Activated CD4-positive, alpha-beta memory T cell treated with anti-CD3 and anti-CD28 coated beads, Interleukin-2, amount 10 ng/mL, durations not matched to agents 7 days and 5 days (primary cell): Measurements from ENCODE around the gene TBL1X. TPM values are rescaled to one million over a fixed set of nuclear protein-coding genes. Genes with fewer than 3 reads are reported as not detected.

Source experiments
- CTCF ChIA-PET: fragments of 350-600 bp; sonication (Branson Sonifier 250); formaldehyde crosslinking; loops from one replicate; lab custom pipeline; 2021; ENCODE audit warnings: antibody characterized with exemption, inconsistent platforms; lab: Charles Lee
- POLR2A ChIA-PET: fragments of 350-600 bp; sonication (Branson Sonifier 250); formaldehyde crosslinking; loops from one replicate; lab custom pipeline; 2021; ENCODE audit warnings: antibody characterized with exemption; lab: Charles Lee
- DNase-seq: peaks from one replicate; pipeline ENCODE4 v3.0.0-alpha.2; 2020
- H3K27ac Mint-ChIP-seq: one replicate; pipeline ENCODE4 v1.8.0; 2021; ENCODE audit warnings: mild to moderate bottlenecking, mixed read lengths
- H3K27me3 Mint-ChIP-seq: one replicate; pipeline ENCODE4 v1.8.0; 2021; ENCODE audit warnings: mixed read lengths
- H3K36me3 Mint-ChIP-seq: one replicate; pipeline ENCODE4 v1.8.0; 2021; ENCODE audit warnings: low read depth, mixed read lengths
- H3K4me1 Mint-ChIP-seq: one replicate; pipeline ENCODE4 v1.8.0; 2021; ENCODE audit warnings: mixed read lengths
- H3K4me3 Mint-ChIP-seq: one replicate; pipeline ENCODE4 v1.8.0; 2021; ENCODE audit warnings: mild to moderate bottlenecking, mixed read lengths
- H3K9me3 Mint-ChIP-seq: one replicate; pipeline ENCODE4 v1.8.0; 2021; ENCODE audit warnings: mixed read lengths
- total RNA-seq, 2 experiments: library from RNA; stranded (reverse); gene quantifications; one replicate each; pipeline ENCODE4 v1.2.3, GENCODE V29; 2021

The TBL1X gene
- total RNA-seq, 2 experiments from 2014 or later, result 39.5 to 44.0 TPM

DNA sequence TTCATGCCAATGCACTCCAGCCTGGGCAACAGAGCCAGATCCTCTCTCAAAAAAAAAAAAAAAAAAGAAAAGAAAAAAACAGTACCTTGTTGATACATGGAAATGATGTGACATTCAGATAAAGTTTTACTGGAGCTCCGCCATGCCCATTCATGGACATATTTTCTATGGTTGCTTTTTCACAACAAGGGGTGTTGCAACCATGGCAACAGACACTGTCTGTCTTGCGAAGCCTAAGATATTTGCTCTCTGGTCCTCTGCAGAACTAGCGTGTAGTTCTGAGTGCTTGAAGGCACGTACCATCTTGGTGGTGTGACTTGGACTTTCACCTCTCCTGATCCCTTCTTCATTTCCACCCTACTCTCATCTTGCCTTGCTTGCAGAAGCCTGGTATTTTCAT lies 53.2 kb downstream of the TBL1X start:
- peaks cover 25% of the 10 kb centered on the region for H3K36me3 Mint-ChIP-seq
- H3K4me1 Mint-ChIP-seq, result peaks cover 25% of the 10 kb centered on the region
- no peak overlapping the region for H3K4me3 Mint-ChIP-seq
- POLR2A ChIA-PET, result no interaction called here
- no peaks in the 10 kb centered on the region for H3K27me3 Mint-ChIP-seq
- no peaks in the 10 kb centered on the region for H3K9me3 Mint-ChIP-seq
- no peak overlapping the region for H3K27ac Mint-ChIP-seq
- no peak for DNase-seq
- CTCF ChIA-PET, result no interaction called here

DNA sequence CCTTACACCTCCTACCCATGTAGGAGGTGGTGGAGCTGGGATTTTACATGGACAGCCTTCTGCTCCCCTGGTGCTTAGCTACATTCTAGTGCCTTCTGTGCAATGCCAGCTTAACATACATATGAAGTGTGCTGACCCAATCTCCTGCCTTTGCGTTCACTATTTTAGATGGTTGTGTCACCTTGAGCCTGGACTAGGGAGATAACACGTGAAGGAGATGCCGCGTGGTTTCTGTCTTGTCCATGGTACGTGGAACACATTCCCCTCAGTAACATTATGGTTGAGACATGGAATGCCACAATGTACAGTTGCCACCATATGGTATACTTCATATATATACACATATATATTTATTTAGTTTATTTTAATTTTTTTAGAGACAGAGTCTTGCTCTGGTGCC lies 54.0 kb downstream of the TBL1X start:
- Mint-ChIP-seq H3K27ac (no peak overlapping the region), H3K4me1 (peaks cover 25% of the 10 kb centered on the region), H3K9me3 (no peaks in the 10 kb centered on the region), H3K4me3 (no peak overlapping the region), H3K36me3 (peaks cover 20% of the 10 kb centered on the region), H3K27me3 (no peaks in the 10 kb centered on the region)
- CTCF ChIA-PET, result no interaction called here
- POLR2A ChIA-PET, result no interaction called here
- DNase-seq, result no peak

- H3K27me3 Mint-ChIP-seq, result no peaks in the 10 kb centered on the region
- POLR2A ChIA-PET, result no interaction called here
- CTCF ChIA-PET, result no interaction called here
- no peak for DNase-seq
- peaks cover 14% of the 10 kb centered on the region for H3K36me3 Mint-ChIP-seq
- H3K4me1 Mint-ChIP-seq, result peaks cover 23% of the 10 kb centered on the region
- H3K9me3 Mint-ChIP-seq, result no peaks in the 10 kb centered on the region
- H3K4me3 Mint-ChIP-seq, result no peak overlapping the region
- H3K27ac Mint-ChIP-seq, result no peak overlapping the region
These were observed 54.8 kb downstream of the TBL1X start for GRCh38 chrX:9519546-9520216.

- H3K4me3 Mint-ChIP-seq, result no peak overlapping the region
- H3K4me1 Mint-ChIP-seq, result peaks cover 19% of the 10 kb centered on the region
- CTCF ChIA-PET, result no interaction called here
- DNase-seq, result no peak
- H3K27ac Mint-ChIP-seq, result no peak overlapping the region
- H3K9me3 Mint-ChIP-seq, result no peaks in the 10 kb centered on the region
- no peaks in the 10 kb centered on the region for H3K27me3 Mint-ChIP-seq
- peaks cover 9% of the 10 kb centered on the region for H3K36me3 Mint-ChIP-seq
- POLR2A ChIA-PET, result no interaction called here
These were observed 55.3 kb downstream of the TBL1X start for GRCh38 chrX:9520217-9520590.

DNA sequence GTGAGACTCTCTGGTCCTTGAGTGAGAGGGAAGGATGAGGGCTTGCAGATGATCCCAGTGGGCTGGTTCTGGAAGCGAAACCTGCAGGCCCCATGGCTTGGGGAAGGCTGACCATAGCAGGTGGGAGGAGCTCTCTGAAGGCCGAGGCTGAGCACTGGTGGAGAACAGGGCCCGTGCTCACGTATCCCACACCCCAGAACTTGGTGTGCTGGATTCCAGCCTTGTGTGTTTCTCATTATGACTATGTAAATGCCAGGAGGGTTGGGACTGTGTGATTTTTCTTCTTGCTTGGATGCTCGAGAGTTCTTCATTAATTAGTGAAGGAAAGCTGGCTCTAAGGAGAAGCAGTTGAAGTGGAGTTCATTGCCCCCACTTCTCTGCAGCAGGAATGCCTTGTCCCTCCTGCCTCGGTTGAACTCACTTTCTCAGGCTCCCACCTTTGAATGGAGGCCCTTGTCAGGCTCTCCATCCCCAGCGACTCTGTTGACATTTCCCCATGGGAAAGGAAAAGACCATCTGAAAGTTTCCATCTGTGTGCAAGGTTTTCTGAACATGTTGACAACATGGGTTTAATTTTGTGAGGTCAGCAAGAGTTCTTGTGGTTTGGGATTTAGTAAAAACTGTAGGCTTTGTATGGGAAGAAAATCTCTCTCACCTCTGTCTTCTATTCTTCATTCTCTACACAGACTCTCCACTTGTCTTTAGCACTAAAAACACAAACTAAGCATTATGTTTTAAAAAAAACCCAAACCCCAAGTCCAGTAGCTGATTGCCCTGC lies 57.7 kb downstream of the TBL1X start:
- DNase-seq, result no peak
- peaks cover 5% of the 10 kb centered on the region for H3K4me1 Mint-ChIP-seq
- no peak overlapping the region for H3K4me3 Mint-ChIP-seq
- no peaks in the 10 kb centered on the region for H3K9me3 Mint-ChIP-seq
- no peaks in the 10 kb centered on the region for H3K27me3 Mint-ChIP-seq
- ChIA-PET POLR2A (no interaction called here), CTCF (no interaction called here)
- no peak overlapping the region for H3K27ac Mint-ChIP-seq
- H3K36me3 Mint-ChIP-seq, result no peaks in the 10 kb centered on the region

DNA sequence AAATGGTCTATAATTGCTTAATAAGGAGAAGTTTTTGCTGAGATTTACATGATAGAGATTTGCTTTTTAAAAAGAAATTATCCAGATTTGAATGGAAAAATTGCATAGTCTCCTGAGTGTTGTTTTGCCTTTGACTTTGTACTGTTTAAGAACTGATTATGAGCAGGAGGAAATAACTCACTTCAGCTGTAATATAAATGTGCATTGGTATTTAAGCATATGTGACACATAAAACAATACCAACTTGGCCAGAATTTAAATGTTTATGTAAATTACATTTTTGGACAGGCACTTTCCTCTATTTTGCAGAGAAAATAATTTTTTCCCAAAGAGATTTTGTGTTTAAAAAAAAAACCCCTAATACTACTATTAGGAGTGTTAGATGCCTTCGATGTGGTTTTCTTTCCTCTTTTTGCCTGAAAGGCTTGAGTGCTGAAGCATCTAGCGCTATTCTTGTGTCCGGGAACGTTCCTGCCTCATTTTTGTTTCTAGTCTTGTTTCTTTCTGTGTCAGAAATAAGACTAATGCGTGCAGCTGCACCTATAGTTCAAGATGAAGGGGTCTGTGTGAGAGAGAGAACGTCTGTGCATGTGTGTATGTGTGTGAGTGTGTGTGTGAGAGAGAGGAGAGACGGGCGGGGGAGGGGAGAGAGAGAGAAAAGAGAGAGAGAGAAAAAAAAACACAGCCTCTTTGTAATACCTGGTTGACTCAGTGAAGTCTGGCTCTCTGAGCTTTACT lies 60.8 kb downstream of the TBL1X start:
- Mint-ChIP-seq H3K4me1 (peaks cover 22% of the 10 kb centered on the region), H3K27me3 (no peaks in the 10 kb centered on the region), H3K36me3 (no peaks in the 10 kb centered on the region), H3K27ac (no peak overlapping the region), H3K4me3 (no peak overlapping the region), H3K9me3 (no peaks in the 10 kb centered on the region)
- DNase-seq, result no peak
- ChIA-PET CTCF (interaction anchor here (0.5 kb wide), 1 partner anchor 327 kb away, joined by 3 read pairs; no protein-coding TSS in a partner anchor), POLR2A (no interaction called here)

DNA sequence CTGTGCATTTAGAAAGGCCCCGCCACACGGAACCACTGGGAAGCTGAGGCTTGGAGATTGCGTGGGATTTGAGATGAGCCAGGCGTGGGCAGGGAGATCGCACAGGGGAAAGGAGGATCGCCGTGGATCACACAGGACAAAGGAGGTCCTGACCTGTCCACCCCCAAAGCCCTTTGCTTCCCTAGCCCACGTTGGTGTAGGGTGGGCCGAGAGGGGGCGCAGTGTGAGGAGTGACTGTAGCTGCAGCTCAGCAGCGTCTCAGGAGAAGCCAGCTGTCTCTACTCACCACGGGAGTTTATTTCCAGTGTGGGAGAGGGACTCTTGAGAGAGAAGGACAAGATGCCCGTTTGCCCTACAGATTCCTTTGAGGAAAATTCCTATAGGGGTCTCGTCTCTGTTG lies 62.1 kb downstream of the TBL1X start:
- H3K4me1 Mint-ChIP-seq, result peaks cover 28% of the 10 kb centered on the region
- no peak overlapping the region for H3K4me3 Mint-ChIP-seq
- DNase-seq, result no peak
- CTCF ChIA-PET, result no interaction called here
- no peaks in the 10 kb centered on the region for H3K27me3 Mint-ChIP-seq
- H3K9me3 Mint-ChIP-seq, result no peaks in the 10 kb centered on the region
- H3K36me3 Mint-ChIP-seq, result no peaks in the 10 kb centered on the region
- POLR2A ChIA-PET, result no interaction called here
- no peak overlapping the region for H3K27ac Mint-ChIP-seq

GRCh38 chrX:9528498-9528897 lies 63.6 kb downstream of the TBL1X start:
- POLR2A ChIA-PET, result no interaction called here
- H3K36me3 Mint-ChIP-seq, result no peaks in the 10 kb centered on the region
- no peak overlapping the region for H3K4me3 Mint-ChIP-seq
- peaks cover 28% of the 10 kb centered on the region for H3K4me1 Mint-ChIP-seq
- DNase-seq, result no peak
- CTCF ChIA-PET, result no interaction called here
- H3K27ac Mint-ChIP-seq, result no peak overlapping the region
- no peaks in the 10 kb centered on the region for H3K9me3 Mint-ChIP-seq
- no peaks in the 10 kb centered on the region for H3K27me3 Mint-ChIP-seq

DNA sequence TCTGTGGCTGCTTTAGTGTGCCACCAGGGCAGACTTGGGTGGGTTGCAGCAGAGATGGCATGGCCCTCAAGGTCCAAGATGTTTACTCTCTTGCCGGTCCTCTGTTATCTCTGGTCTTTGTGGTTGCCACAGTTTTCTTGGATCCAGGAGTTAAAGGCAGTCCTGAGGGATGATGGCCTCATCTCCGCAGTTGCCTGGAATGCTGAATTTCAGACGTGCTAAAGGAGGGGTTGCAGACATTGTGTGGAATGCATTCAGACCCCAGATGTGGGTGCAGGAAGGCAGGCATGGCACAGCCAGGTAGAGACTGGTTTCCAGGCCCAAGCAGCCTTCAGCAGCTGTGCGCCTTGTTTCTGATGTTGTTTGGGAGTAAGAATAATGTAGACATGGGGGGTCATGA lies 64.4 kb downstream of the TBL1X start:
- CTCF ChIA-PET, result no interaction called here
- Mint-ChIP-seq H3K27ac (no peak overlapping the region), H3K4me3 (no peak overlapping the region), H3K36me3 (no peaks in the 10 kb centered on the region), H3K27me3 (no peaks in the 10 kb centered on the region), H3K4me1 (peaks cover 28% of the 10 kb centered on the region), H3K9me3 (no peaks in the 10 kb centered on the region)
- POLR2A ChIA-PET, result no interaction called here
- DNase-seq, result no peak

GRCh38 chrX:9530848-9531274 lies 66.0 kb downstream of the TBL1X start:
- CTCF ChIA-PET, result no interaction called here
- POLR2A ChIA-PET, result no interaction called here
- H3K27me3 Mint-ChIP-seq, result no peaks in the 10 kb centered on the region
- peaks cover 34% of the 10 kb centered on the region for H3K4me1 Mint-ChIP-seq
- peak; percentile 67 for DNase-seq
- H3K27ac Mint-ChIP-seq, result no peak overlapping the region
- H3K36me3 Mint-ChIP-seq, result no peaks in the 10 kb centered on the region
- no peaks in the 10 kb centered on the region for H3K9me3 Mint-ChIP-seq
- no peak overlapping the region for H3K4me3 Mint-ChIP-seq

- ChIA-PET CTCF (no interaction called here), POLR2A (no interaction called here)
- H3K27ac Mint-ChIP-seq, result no peak overlapping the region
- H3K9me3 Mint-ChIP-seq, result peaks cover under 1% of the 10 kb centered on the region
- no peak for DNase-seq
- no peaks in the 10 kb centered on the region for H3K27me3 Mint-ChIP-seq
- no peak overlapping the region for H3K4me3 Mint-ChIP-seq
- peaks cover 34% of the 10 kb centered on the region for H3K4me1 Mint-ChIP-seq
- peaks cover 3% of the 10 kb centered on the region for H3K36me3 Mint-ChIP-seq
These were observed 67.5 kb downstream of the TBL1X start for GRCh38 chrX:9532349-9532748.

DNA sequence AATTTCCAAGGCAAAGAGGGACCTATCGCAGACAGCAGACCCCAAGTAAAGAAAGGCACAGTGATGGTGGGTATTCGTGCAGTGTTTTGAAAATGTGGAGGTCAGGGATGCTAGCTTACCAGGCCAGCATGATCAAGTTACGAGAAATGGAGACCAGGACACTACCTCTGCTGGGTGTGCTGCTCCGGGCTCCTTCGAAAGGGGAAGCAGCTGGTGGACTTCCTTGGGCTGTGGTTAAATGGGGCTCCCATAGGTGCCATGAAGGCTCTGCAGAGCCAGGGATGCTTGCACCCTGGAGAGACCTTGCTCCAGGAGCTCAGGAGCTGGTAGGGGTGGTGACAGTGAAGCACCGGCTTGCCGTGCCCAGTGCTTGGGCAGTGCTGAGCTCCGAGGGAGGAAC lies 68.8 kb downstream of the TBL1X start:
- POLR2A ChIA-PET, result no interaction called here
- peaks cover 31% of the 10 kb centered on the region for H3K4me1 Mint-ChIP-seq
- no peaks in the 10 kb centered on the region for H3K27me3 Mint-ChIP-seq
- H3K36me3 Mint-ChIP-seq, result peaks cover 9% of the 10 kb centered on the region
- CTCF ChIA-PET, result no interaction called here
- H3K27ac Mint-ChIP-seq, result no peak overlapping the region
- no peak overlapping the region for H3K4me3 Mint-ChIP-seq
- no peak for DNase-seq
- H3K9me3 Mint-ChIP-seq, result peaks cover 2% of the 10 kb centered on the region

- peaks cover 23% of the 10 kb centered on the region for H3K4me1 Mint-ChIP-seq
- peaks cover 9% of the 10 kb centered on the region for H3K36me3 Mint-ChIP-seq
- DNase-seq, result no peak
- peaks cover 2% of the 10 kb centered on the region for H3K9me3 Mint-ChIP-seq
- ChIA-PET POLR2A (no interaction called here), CTCF (no interaction called here)
- no peaks in the 10 kb centered on the region for H3K27me3 Mint-ChIP-seq
- H3K27ac Mint-ChIP-seq, result no peak overlapping the region
- no peak overlapping the region for H3K4me3 Mint-ChIP-seq
These were observed 69.8 kb downstream of the TBL1X start for GRCh38 chrX:9534686-9535085.
